HTR-8/SVneo (cell line): ENCODE results near the gene BEND5.

Source experiments
- DNase-seq: peaks from one replicate; pipeline ENCODE4 v3.0.0; 2011; ENCODE audit warnings: low spot score, mixed read lengths; ENCODE audit not compliant: insufficient read length
- FAIRE-seq: peaks from 2 replicates; lab custom pipeline; 2011; peaks lifted over from hg19 to GRCh38; lab: Jason Lieb, UNC

BEND5 gene

DNA sequence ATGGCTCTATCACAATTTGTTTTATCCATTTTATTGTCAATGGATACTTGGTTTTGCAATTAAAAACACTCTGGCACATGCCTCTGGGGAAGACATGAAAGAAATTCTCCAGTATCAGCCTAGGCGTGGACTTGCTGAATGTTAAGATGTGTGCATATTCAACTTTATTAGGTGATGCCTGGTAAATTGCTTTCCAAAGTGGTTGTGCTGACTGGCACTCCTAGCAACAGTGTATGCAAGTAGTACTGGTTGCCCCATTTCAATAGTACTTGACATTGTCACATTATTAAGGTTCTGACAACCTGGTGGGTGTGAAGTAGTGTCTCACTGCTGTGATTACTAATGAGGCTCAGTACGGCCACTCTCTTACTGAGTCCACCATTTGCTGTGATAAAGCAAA, 48.1 kb downstream of the BEND5 start:
- DNase-seq (no peak), FAIRE-seq (no peak)

DNA sequence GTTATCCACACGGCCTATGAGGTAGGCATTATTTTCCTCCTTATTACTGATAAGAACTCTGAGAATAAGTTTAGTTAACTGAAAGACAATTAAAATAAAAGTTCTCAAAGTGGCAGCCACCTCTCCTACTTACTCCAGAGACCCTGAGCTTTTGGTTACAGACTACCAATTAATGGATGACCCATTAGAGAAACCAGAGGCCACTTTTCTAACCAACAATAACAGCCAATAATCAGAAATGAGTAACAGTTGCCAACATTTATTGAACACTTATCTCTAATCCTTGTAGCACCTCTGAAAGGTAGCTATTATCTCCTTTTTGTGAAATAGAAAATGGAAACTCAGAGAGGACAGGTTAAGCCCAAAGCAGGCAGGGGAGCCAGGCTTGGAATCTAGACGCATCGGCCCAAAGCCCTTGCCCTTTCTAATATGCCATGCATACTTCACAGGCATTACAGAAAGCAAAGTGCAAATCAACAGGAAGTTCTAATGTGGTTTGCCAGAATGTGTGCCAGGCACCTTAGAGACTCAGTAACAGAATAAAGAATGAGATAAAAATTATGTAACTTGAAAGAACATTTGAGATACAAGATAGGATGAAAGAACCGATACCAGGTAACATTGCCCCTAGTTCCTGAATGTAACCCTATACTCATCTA, 50.0 kb downstream of the BEND5 start:
- no peak for DNase-seq
- no peak for FAIRE-seq

DNA sequence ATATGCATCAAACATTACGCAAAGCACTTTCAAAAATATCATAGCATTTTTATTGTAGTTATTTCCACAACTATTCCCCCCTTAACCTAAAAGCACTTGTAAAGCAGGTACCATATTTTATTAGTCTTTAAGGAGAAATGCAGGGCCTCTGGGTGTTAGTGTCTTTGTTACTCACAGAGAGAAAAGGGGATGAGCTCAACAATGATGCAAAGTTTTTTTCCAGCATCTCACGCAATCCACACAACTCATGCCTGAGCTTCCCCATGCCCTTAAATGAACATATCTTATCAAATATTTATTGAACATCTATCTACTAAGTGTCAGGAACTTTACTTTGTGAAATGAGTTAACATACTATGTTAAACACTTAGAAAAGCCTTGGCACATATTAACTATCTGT, 50.6 kb downstream of the BEND5 start:
- no peak for DNase-seq

DNA sequence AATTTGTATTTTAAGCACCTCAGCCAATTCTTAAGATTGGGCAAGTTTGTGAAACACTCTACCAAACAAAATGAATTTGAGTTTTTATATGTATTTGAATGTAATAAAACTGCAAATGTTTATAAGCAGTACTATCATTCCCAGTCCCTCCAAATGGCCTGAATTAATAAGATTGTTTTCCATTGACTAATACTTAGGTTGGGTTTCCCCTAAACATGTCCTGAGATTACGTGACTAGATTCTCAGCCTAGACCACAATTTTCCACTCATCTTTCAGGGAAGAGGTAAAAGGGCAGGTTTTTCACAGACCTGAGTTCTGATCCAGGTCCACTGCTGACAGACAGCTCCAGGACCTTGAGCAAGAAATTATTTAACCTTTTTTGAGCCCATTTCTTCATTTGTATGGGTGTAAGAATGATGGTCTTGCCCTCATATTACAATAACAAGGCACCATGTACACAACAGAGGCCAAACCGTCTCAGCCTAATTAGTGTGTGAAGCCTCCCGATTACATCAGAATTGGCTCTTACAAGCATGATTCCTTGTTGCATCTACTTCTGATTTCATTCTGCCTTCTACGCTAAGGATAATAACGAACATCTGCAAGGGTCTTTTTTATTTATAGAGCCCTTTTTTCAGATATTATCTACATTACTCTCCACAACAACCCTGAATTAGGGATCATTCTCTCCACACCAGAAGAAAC, 51.2 kb downstream of the BEND5 start:
- FAIRE-seq: no peak
- no peak for DNase-seq

More for the DNA sequence above, 50.6 kb downstream of the BEND5 start:
- FAIRE-seq: no peak

DNA sequence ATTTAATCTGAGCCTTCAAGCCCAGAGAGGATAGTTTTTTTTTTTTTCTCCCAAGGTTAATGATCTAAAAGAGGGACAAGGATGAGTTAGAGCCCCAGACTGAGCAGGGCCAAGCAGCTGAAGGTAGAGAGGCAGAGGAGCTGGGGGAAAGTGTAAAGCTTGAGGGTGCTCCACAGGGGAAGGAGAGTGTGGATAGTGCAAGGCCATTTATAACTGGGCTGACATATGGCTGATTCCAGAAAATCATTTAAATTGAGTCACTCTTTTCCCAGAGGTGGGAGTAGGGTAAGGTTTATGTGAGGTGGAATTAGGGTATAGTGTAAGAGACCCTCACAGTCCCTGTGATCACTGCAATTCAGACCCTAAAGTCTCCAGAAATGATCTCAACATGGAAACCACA, 55.8 kb downstream of the BEND5 start:
- no peak for DNase-seq
- no peak for FAIRE-seq

DNA sequence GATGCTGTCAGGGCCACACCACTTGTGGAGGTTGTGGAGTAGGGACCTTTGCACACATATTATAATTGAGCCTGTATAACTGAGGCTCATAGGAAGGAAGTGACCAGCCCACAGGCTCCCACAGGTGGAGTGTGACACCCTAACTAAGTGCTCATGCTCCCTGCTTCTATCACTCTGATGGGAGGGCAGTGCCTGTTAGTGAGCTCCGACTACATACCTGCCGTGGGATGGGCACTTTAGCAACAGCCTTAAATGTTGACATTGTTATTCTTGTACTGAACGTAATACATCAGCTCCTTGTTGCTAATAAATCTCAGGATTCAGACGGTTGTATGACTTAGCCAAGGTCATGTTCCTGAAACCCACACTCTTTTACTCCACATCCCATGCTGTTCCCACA, 58.0 kb downstream of the BEND5 start:
- FAIRE-seq (no peak), DNase-seq (no peak)

DNA sequence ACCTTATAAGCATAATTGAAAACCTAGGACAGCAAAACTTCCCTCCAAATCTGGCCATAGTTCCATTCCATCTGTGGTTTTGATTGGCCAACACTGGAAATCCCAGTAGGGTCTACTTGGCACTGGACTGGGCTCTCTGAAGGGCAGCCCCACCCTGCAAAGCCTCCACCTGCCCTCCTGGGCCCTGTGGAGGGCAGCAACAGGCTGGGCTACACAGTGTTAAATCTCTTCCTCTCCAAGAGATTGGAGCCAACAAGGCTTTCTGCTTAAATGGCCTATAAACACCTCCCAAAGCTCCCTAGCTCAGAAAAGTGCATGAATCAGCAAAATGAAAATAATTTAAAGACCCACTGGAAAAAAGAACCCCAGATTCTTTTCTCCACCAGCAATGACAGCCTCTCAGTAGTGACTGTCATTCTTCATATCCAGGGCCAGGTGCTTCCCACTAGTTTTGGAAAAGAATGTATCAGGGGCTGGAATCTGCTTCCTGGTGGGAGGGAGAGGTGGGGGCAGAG, 58.5 kb downstream of the BEND5 start:
- no peak for DNase-seq
- no peak for FAIRE-seq

DNA sequence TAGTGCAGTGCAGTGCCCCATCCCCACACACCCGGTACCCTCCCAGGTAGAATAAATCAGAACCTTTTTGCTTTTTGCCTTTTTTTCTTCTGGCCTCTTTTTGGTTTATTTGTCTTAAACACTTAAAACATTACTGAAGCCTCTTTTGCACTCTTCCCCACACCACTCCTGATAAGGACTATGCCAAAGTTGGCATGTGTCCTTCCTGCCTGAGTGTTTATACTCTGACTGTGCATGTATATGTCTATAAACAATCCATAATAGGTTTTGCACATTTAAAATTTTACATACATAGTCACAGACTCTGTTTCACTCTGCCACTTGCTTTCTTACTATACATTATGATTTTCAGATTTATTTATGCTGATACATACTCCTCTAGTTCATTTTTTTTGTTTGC, 59.6 kb downstream of the BEND5 start:
- DNase-seq (no peak), FAIRE-seq (no peak)

DNA sequence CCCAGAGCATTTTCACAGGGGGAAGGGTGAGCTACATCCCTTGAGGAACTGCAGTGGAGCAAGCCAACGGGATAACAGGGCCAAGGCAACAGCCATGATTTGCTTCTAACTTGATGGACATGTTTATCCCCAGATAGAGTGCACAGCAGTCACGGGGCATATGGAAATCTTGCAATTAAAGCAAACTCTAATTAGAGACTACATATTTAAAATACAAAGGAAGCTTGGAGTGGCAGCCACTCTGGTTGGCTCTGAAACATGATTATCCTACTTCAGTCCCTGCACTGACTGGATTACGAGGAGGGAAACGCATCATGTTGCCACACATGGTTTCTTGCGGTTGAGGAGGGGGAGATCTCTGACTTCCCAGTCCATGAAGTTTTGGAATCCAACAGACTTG, 60.8 kb downstream of the BEND5 start:
- DNase-seq (no peak), FAIRE-seq (no peak)

DNA sequence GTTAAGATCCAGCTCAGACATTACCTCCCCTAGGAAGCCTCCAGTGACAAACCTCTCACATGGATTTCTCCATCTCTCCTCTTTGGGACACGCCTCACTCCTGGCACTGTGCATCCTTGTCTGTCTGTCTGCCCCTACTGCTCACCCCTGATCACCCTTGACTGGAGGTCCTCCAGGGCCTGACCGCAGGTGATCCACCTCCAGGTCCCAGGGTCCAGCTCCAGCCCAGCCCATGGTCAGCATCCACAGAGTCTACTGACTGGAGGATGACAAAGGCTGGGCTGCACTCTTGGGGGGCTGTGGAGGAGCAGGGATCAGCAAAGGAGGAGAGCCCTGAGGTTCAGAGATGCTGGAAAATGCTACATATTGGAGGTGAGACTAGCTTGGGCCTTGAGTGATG, 65.8 kb downstream of the BEND5 start:
- DNase-seq: no peak
- FAIRE-seq: no peak

DNA sequence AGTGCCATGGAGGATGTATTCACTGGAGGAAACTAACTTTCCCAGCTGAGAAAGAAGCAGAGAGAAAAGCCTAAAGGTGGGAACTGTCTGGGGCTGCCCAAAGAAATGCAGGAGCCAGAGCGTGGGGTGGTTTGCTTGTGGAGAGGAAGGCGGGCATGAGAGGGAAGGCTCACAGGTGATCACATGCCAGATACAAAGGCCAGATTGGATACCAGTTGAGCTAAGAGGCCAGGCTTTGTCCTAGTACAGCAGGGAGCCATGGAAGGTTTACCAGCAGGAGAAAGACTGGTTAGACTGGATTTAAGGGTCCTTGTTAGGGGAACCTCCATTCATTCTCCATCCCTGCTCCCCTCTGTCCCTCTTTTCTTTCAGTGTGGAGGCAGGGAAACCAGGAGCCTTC, 66.4 kb downstream of the BEND5 start:
- DNase-seq (no peak), FAIRE-seq (no peak)

DNA sequence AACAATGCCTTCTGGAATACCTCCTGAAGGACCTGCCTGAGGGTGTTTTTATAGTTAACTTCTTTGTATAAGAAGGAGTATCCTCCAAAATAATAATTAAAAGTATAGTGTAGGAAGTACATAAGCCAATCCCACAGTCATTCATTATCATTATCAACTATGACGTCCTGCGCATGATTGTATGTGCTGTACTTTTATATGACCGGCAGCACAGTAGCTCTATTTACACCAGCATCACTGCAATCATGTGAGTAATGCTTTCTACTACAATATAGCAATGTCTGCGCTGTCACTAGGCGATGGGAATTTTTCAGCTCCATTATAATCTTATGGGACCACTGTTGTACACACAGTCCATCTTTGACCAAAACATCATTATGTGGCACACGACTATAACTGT, 72.0 kb downstream of the BEND5 start:
- FAIRE-seq (no peak), DNase-seq (no peak)

DNA sequence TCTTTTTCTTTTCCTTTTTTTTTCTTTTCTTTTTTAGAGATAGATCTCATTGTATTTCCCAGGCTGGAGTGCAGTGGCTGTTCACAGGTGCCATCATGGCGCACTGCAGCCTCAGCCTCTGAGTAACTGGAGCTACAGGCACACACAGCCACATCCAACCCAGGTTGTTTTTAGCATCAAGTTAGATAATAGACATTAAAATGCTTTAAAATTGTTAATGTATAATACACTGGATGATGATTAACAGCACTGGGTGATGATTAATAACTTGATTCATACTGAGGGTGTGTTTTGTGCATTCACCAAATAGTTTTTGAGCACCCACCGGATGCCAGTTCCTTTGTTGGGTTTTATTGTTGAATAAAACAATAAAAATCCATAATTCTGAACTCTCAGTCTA, 75.2 kb downstream of the BEND5 start:
- DNase-seq (no peak), FAIRE-seq (no peak)

DNA sequence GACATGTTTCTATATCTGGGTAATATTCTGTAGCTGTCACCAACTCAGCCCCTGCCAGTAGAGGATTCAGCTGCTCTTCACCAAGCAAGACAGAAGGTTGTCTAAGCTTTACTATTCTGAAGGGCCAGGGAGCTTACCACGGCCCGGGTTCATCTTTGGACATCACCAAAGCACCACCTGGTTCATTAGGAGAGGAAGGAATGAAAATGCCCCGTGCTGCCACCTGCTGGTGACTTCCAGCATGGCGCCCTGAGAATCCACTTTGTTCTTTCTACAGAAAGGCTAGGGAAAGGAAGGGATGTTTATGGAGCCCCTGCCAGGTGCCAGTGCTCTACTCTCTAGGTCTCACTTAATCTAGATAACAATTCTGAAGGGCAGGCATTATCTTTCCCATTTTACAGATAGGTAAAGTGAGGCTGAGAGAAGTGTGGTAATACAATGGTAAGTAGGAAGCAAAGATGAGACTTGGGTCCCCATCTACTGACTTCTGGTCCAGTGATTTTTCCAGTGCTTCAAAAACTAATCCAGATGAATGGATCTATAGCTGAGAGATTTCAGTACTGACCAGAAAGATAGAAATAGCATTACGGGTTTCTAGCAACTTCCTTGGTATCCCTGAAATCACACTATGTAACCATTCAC, 79.5 kb downstream of the BEND5 start:
- DNase-seq: peak; percentile 9
- FAIRE-seq: no peak

DNA sequence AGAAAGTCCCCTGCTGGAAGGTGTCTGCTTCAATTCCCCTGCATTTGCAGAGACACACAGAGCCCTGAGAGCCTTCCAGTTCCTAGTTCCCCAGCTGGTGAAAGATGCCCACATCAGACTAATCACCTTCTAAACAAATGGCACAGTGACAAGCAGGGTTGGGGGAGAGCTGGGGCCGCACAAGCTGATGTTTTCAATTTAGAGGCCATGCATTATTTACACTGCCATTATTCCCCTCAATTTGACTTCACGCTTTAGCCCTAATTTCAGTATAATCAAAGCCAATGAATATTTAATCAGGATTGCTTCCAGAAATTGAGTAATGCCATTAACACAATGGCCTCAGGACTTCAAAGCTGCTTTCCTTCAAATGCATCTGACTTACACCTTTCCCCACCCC, 81.5 kb downstream of the BEND5 start:
- no peak for DNase-seq
- no peak for FAIRE-seq

DNA sequence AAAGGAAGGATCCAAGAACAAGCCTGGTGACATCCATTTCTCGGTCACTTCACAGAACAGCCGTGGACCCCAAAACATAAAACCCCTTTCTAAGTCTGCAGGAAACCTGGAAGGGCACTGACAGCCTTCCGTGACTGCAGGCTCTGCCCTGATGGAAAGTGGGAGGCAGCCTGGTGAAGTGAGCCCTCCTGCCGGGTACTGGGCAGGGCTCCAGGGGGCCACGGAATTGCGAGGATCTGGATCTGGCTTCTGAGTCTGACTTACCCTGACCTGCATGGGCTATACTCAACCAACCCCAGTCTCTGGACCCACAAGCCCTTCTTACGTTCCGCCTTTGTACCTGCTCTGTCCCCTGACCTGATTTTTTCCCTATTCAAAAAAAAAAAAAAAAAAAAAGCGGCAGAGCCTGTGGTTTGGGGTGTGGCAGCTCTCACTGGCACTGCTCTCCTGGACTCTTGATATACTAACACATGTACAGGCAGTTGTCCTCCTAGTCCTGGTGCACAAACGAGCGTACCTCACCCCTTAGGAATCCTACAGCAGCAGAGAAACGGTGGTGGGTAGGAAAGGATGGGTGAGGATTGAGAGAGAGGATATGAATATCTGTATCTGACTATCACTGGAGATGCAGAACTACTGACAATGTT, 82.9 kb downstream of the BEND5 start:
- DNase-seq (no peak), FAIRE-seq (no peak)

DNA sequence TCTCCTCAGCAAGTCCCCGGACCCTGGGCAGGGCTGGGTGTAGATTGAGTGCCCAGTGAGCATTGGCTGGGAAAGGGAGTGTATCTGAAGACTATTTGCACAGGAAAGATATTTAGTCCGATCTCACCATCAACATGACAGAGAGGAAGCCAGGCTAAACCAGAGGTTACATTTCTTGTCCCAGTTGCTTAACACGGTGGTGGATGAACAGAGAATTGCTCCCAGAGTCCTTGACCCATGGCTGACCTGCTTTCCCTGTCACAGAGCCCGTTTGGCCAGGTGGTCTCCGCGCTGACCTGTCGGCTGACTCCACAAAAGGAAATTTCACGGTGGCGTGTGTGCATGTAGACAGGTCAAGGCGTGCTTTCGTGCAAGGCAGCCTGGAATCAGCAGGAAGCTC, 83.5 kb downstream of the BEND5 start:
- FAIRE-seq (no peak), DNase-seq (no peak)

DNA sequence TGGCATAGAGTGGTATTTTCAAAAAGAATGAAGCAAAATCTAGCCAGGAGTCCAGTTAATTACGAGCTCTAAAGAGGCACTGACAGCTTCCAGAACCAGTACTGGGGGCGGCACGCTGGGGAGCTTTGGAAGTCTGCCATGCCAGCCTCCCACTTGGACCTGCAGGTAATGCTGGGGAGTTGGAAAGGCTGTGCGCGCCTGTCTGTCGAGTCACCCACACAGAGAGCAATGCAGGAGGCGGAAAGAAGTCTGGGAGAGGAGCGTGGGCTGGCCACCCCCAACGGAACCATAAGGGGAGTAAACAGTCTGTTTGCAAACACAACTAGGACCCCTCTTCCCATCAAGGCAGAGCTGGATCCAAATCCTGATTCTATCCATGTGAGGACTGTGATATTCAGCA, 84.5 kb downstream of the BEND5 start:
- DNase-seq: no peak
- no peak for FAIRE-seq

DNA sequence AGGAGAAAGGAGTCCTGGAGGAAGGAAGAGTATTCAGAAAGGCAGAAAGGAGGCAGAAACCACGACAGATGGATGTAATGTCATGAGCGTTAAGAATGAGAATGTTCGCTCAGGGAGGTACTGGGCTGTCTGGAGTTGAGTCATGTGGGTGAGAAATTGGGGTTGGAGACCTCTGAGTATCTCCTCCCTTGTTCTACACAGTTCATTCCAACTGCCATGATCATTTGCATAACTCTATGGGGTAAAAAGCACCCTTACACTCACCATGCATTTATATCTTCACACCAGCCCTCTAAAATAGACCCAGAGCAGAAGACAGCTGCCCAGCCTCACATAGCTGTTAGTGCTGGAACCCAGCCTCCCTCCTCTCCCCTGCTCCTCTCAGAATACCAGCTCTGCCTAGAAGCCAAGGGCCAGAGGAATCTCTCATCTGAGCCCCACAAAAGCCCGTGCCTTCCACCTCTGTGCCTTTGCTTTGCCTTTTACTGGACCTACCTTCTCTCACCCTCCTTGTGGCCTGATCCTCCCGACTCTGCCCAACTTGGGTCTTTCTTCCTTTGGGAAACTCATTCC, 85.2 kb downstream of the BEND5 start:
- DNase-seq (no peak), FAIRE-seq (no peak)

DNA sequence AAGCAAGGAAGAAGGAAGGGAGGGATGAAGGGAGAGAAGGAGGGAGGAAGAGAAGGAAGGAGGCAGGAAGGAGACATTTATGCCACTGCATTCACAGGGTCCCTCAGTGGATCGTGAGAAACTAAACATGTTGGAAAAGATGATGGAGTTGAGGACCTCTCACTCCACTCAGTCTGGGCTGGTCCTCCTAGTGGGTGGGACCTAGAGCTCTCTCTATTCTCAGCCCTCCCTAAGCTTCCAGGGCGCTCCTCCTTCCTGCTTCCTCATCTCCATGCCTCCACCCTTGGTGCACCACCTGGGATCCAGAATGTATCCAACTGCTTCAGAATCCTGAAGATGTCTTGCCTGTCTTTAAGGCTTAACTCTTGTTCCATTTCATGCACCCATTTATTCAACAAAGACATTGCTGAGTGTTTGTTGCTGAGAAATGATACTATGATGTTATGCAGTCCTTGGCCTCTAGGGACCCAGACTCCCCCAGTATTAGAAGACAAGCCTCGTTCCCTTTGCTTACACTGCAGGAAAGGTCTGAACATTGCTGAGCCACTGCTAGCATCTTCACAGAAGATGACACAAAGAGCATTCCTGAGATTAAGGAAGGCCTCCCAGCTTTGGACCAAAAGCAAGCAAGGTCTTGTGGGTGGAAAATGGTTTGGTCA, 88.5 kb downstream of the BEND5 start:
- DNase-seq: no peak
- no peak for FAIRE-seq
